Measurements from ENCODE around the gene MBTPS1.
A peak's percentile ranks its signal among the peaks of the same experiment; 100 is the strongest.

Gene MBTPS1

DNA sequence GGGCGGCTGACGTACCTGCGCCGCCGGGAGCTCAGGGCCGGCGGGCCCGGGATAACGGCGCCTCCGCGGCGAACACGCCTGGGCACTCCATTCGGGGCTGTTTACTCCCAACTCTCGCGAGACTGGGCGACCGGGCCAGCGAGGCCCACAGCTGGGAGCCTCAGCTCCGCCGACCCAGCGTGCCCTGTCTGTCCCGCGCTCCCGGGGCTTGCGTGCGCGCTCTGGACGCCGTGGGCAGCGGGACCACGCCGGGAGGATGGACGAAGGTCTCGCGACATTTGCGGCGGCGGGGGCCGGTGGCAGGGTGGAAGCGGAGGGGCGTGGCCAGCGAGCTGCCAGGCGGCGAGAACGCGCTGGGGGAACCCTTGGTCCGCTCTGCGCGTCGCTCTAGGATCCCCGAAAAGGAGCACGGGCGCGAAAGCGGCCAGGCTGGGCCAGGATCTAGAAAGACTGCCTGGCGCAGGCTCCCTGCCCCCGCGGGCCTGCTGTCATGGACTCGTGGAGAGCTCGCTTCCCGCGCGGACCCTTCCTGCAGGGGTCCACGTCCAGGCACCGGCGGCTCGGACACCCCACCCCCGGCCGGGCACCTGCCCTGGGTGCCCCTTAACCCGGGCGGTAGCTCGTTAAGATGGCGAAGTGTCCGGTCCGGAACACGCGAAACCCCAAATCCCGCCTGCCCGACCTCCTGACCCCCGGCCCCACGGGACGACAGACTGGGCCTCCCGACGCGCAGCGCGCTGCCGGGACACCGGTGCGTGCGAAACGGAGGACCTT, at the start of gene MBTPS1:
Gene MBTPS1 (minus strand): TSS at position 223 of the 774 bp plus-strand sequence. CDS start 15,159 bp downstream, outside the sequence.
- H3K9me3 Mint-ChIP-seq: no peaks in the 10 kb centered on the region

DNA sequence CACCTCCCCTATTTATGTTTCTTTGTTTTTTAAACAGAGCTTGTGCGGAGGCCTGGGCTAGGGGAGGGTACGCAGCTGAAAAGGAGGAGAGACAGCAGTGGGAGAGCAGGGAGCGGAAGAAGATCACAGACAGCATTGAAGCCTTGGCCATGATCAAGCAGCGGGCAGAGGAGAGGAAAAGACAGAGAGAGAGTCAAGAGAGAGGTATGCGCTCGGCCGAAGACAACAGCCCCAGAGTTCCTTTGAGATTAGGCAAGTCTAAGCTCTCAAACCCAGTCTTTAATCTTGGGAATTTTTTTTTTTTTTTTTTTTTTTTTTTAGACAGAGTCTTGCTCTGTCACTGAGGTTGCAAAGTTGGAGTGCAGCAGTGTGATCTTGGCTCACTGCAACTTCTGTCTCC, 49.0 kb upstream of the MBTPS1 start:
- no peak overlapping the region for H3K27ac Mint-ChIP-seq
- H3K9me3 Mint-ChIP-seq: no peaks in the 10 kb centered on the region
- peaks cover 37% of the 10 kb centered on the region for H3K27me3 Mint-ChIP-seq
- H3K36me3 Mint-ChIP-seq (ENCODE audit: low read depth): no peaks in the 10 kb centered on the region
- H3K4me1 Mint-ChIP-seq (ENCODE audit: low read depth): no peaks in the 10 kb centered on the region
- no peak overlapping the region for H3K4me3 Mint-ChIP-seq

More for the DNA sequence above, at the start of gene MBTPS1:
- Mint-ChIP-seq H3K4me3 (peak within 1 kb of the TSS; percentile 96), H3K27me3 (no peaks in the 10 kb centered on the region), H3K36me3 (ENCODE audit: low read depth) (peaks cover 3% of the 10 kb centered on the region), H3K4me1 (ENCODE audit: low read depth) (peaks cover 43% of the 10 kb centered on the region), H3K27ac (peak within 1 kb of the TSS; percentile 94)

DNA sequence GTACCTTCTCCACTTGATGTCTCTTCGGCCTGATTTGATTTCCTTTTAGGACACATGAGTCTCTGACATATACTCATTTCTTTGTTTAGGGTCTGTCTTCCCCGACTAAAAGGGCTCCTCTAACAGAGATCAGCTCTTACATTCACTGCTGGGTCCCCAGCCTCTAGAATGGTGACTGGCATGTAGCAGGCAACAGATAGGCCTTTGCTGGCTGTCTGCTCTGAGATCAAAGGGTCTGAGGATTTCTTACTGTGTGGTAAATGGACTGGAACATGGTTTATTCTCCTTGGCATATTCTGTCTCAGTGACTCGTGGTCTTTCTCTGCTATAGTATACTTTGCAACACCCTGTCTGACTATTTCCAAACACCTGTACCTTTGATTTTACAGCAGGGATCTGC, 45.1 kb upstream of the MBTPS1 start:
- no peak overlapping the region for H3K4me3 Mint-ChIP-seq
- no peak overlapping the region for H3K27ac Mint-ChIP-seq
- H3K27me3 Mint-ChIP-seq: peaks cover 51% of the 10 kb centered on the region
- no peaks in the 10 kb centered on the region for H3K36me3 Mint-ChIP-seq (ENCODE audit: low read depth)
- H3K9me3 Mint-ChIP-seq: no peaks in the 10 kb centered on the region
- no peaks in the 10 kb centered on the region for H3K4me1 Mint-ChIP-seq (ENCODE audit: low read depth)

DNA sequence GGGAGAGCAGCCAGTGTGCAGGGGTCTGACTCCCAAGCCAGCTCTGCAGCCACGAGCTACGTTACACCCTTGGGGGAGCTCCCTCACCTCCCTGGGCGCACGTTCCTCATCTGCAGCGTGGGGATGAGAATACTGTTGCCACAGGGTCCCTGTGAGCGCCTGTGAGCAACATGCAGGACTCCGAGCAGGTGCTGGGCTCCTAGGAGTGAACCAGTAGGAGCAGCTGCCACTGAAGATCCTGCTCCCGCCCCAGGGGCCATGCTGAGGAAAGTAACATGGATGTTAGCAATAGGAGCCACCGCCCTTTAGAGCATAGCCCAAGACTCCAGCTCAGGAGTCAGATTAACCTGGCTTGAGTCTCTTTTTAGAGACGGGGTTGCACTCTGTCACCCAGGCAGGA, 44.3 kb upstream of the MBTPS1 start:
- H3K4me1 Mint-ChIP-seq (ENCODE audit: low read depth): no peaks in the 10 kb centered on the region
- peaks cover 54% of the 10 kb centered on the region for H3K27me3 Mint-ChIP-seq
- no peaks in the 10 kb centered on the region for H3K9me3 Mint-ChIP-seq
- H3K27ac Mint-ChIP-seq: no peak overlapping the region
- no peaks in the 10 kb centered on the region for H3K36me3 Mint-ChIP-seq (ENCODE audit: low read depth)
- H3K4me3 Mint-ChIP-seq: no peak overlapping the region

DNA sequence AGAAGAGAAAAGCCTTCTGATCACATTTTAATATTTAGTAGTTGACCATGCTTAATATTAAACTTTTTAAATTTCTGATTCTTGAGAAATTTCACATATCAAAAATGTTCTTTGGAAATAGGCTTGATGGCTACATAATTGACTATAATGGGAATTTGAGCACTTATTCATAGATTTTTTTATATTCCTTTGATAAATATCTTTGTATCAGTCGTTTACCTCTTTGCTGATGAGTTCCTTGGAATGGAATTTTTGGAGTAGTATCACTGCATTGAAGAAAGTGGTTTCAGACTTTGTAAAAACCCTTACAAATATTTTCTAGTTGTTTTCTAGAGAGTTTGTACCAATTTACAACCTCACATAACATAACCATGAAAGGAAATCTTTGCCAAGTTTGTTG, 43.1 kb upstream of the MBTPS1 start:
- Mint-ChIP-seq H3K4me3 (no peak overlapping the region), H3K9me3 (no peaks in the 10 kb centered on the region), H3K27me3 (peaks cover 54% of the 10 kb centered on the region), H3K36me3 (ENCODE audit: low read depth) (no peaks in the 10 kb centered on the region), H3K27ac (no peak overlapping the region), H3K4me1 (ENCODE audit: low read depth) (no peaks in the 10 kb centered on the region)

DNA sequence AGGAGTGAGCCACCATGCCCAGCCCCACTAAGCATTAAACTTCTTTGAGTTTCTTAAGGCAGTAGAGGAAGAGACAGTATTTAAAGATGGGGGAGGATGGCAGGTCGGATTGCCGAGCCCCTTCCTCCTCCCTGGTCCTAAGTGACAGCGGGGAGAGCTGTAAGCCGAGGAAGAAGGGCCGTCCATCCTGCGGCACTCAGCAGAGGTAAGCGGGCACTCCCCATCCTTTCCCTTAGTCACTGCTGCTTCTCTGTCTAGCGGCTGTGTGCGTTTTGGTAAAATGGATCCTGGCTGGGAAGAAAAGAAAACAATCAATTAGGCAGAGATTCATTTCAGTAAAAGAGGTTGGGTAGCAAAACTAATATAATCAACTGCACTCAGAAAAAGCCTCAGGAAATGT, 42.3 kb upstream of the MBTPS1 start:
- Mint-ChIP-seq H3K4me3 (no peak overlapping the region), H3K27ac (no peak overlapping the region), H3K36me3 (ENCODE audit: low read depth) (no peaks in the 10 kb centered on the region), H3K27me3 (peaks cover 46% of the 10 kb centered on the region), H3K4me1 (ENCODE audit: low read depth) (no peaks in the 10 kb centered on the region), H3K9me3 (no peaks in the 10 kb centered on the region)

DNA sequence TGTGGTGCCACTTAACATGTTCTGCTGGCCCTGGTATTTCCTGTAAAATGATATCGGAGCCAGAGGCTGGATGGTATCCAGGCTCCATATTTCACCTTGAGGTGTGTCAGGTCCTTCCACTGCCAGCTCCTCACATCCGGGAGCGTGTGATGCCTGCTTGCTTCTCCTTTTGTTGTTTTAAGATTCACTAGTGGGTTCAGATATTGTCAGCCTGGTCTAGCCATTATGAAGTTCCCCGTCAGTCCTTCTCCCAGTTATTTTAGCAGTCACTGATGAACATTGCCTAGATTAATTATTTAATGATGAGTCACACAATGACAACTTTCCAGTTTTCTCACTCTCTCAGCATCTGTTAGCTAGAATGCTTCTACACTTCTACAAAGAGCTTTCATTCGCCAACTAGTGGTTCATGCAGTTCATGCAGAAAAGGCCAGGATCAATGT, 39.6 kb upstream of the MBTPS1 start:
- H3K4me1 Mint-ChIP-seq (ENCODE audit: low read depth): no peaks in the 10 kb centered on the region
- H3K27me3 Mint-ChIP-seq: peaks cover 35% of the 10 kb centered on the region
- no peak overlapping the region for H3K4me3 Mint-ChIP-seq
- no peak overlapping the region for H3K27ac Mint-ChIP-seq
- H3K36me3 Mint-ChIP-seq (ENCODE audit: low read depth): no peaks in the 10 kb centered on the region
- no peaks in the 10 kb centered on the region for H3K9me3 Mint-ChIP-seq

DNA sequence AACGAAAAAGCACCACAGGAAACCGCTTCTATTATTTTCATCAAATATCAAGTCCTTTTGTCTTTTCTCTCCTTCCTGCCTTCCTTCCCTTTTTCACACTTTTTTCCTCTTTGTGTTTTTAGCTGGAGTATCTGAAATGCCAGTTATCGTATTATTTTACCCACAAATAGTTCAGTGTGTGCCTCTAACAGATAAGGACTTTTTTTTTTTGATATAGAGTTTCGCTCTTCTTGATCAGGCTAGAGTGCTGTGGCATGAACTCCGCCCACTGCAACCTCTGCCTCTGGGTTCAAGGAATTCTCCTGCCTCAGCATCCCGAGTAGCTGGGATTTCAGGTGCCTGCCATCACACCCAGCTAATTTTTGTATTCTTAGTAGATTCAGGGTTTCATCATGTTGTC, 39.0 kb upstream of the MBTPS1 start:
- no peaks in the 10 kb centered on the region for H3K9me3 Mint-ChIP-seq

DNA sequence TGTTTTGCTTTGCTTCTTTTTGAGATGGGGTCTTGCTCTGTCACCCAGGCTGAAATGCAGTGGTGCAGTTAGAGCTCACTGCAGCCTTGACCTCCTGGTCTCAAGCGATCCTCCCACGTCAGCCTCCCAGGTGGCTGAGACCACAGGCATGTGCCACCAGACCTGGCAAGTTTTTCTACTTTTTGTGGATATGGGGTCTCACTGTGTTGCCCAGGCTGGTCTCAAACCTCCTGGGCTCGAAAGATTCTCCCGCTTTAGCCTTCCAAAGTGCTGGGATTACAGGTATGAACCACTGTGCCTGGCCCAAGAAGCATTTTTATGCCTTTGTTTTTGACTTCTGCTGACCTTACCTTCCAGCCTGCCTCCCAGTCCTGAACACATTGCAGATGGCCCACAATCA, 38.5 kb upstream of the MBTPS1 start:
- Mint-ChIP-seq H3K36me3 (ENCODE audit: low read depth) (no peaks in the 10 kb centered on the region), H3K4me3 (no peak overlapping the region), H3K27me3 (peaks cover 33% of the 10 kb centered on the region), H3K9me3 (no peaks in the 10 kb centered on the region), H3K4me1 (ENCODE audit: low read depth) (no peaks in the 10 kb centered on the region), H3K27ac (no peak overlapping the region)

More for the DNA sequence above, 39.0 kb upstream of the MBTPS1 start:
- peaks cover 32% of the 10 kb centered on the region for H3K27me3 Mint-ChIP-seq
- no peaks in the 10 kb centered on the region for H3K4me1 Mint-ChIP-seq (ENCODE audit: low read depth)
- H3K4me3 Mint-ChIP-seq: no peak overlapping the region
- H3K27ac Mint-ChIP-seq: no peak overlapping the region
- no peaks in the 10 kb centered on the region for H3K36me3 Mint-ChIP-seq (ENCODE audit: low read depth)

DNA sequence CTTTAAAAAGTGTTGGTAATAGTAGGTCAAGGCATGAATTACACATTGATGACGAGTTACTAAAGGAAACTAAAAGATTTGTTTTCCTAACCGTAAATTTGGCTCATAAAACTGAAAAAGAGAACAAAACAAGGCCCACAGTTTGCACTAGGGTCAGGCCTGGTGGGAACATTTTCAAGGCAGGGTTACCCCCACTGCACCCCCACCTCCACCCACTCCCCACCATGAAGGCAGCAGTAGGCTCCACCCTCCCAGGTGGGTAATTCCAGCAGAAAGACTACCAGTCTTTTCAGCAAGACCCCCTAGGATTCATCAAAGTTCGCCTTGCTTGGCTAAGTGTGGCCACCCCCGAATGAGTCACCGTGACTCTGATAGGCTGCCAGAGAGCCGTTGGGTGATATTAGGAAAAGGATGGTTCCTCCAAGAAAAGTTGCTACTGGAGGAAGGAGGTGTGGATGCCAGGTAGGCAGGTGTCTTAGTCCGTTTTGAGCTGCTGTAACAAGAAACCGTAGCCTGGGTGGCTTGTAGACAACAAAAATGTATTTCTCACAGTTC, 37.0 kb upstream of the MBTPS1 start:
- H3K27me3 Mint-ChIP-seq: peaks cover 28% of the 10 kb centered on the region
- no peak overlapping the region for H3K27ac Mint-ChIP-seq
- H3K4me1 Mint-ChIP-seq (ENCODE audit: low read depth): no peaks in the 10 kb centered on the region
- H3K4me3 Mint-ChIP-seq: no peak overlapping the region
- no peaks in the 10 kb centered on the region for H3K9me3 Mint-ChIP-seq
- H3K36me3 Mint-ChIP-seq (ENCODE audit: low read depth): no peaks in the 10 kb centered on the region

DNA sequence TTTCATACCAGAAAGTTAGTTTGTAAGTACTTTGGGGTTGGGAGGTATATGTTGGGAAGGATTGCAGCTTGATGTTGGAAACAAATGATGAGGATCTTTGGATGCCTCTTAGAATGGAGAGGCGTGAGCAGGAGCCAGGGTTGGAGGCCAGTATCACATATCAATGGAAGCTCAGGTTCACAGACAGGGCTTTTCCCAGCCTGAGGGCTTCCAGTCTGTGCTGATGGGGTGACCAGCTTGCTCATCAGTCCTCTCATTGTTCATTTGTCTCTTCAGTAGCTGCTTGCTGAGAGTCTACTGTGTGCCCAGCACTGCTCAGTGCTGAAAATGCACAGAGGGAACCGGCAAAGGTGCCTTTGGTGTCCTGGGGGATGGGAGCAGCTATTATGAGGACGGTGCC, 34.2 kb upstream of the MBTPS1 start:
- H3K9me3 Mint-ChIP-seq: no peaks in the 10 kb centered on the region
- no peak overlapping the region for H3K27ac Mint-ChIP-seq
- H3K4me1 Mint-ChIP-seq (ENCODE audit: low read depth): no peaks in the 10 kb centered on the region
- H3K4me3 Mint-ChIP-seq: no peak overlapping the region
- H3K27me3 Mint-ChIP-seq: peaks cover 22% of the 10 kb centered on the region
- H3K36me3 Mint-ChIP-seq (ENCODE audit: low read depth): no peaks in the 10 kb centered on the region

DNA sequence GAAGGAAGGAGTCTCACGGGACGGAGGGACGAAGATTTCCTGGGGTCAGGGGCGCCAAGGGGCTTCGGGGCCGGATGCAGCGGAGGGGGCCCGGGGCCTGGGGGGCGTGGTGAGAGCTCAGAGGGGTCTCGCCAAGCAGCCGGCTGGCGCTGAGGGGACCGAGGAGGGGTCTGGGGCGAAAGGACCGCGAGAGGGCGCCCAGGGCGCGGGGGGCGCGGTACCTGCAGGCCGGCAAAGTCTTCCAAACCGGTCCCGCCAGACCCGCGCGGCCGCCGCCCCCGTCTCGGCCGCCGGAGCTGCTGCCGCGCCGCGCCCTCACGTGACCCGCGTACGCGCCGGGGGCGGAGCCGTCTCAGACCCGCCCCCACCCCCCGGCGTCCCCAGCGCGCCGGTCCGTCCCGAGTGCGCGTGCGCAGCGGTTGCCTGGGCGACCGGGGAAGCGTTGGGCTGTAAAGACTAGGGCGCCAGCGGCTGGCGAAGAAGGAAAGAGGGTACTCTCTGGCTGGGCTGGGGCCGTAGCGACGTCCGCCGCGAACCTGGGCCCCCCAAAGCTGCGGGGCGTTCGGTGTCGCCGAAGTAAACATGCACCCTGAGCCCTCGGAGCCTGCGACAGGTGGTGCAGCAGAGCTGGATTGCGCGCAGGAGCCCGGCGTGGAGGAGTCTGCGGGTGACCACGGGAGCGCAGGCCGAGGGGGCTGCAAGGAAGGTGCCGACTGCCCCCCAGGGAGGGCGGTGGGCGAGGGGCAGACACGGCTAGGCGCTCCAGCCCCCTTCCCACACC, 28.3 kb upstream of the MBTPS1 start, which contains the start of the genes DNAAF1 and HSDL1:
Gene DNAAF1 (plus strand): TSS at position 450 of the 781 bp plus-strand sequence. CDS start 133 bp downstream, at position 583.
Gene HSDL1 (minus strand): TSS at position 319 of the 781 bp plus-strand sequence. CDS start 13,856 bp downstream, outside the sequence.
- Mint-ChIP-seq H3K27me3 (peaks cover 12% of the 10 kb centered on the region), H3K4me3 (peak within 1 kb of the TSS; percentile 90), H3K36me3 (ENCODE audit: low read depth) (peaks cover under 1% of the 10 kb centered on the region)

DNA sequence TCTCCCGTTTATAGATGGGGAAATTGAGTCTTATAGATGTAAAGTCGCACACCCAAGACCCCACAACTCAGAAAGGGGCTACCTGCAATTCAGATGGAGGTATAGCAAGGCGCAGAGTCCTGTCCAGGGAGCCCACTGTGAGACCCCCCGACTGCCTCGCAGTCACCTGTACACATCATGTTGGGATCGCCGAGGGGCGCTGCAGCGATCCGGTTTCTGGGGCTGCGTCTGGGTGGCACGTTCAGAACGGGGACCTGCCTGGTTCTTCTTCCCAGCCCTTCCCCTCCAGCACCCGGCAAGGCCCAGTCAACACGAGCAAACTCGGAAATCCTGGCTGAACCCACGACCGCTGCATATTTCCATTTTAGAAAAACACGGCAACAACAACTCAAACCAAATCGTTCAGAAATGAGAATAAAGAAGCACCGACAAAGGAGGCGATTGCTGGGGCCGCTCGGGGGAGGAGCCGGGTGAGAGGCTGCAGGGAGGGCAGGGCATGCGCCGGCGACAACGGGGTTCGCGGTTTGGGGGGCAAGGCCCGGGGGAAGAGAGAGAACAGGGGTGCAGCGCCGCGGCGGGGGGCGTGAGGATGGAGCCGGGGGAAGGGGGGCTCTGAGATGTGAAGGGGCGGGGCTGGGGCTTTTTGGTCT, 27.6 kb upstream of the MBTPS1 start:
- H3K36me3 Mint-ChIP-seq (ENCODE audit: low read depth): peaks cover 4% of the 10 kb centered on the region
- H3K27me3 Mint-ChIP-seq: peaks cover 8% of the 10 kb centered on the region
- peak overlapping the region; percentile 82 for H3K27ac Mint-ChIP-seq

More for the DNA sequence above, 28.3 kb upstream of the MBTPS1 start, which contains the start of the genes DNAAF1 and HSDL1:
- H3K4me1 Mint-ChIP-seq (ENCODE audit: low read depth): peaks cover 31% of the 10 kb centered on the region
- H3K27ac Mint-ChIP-seq: peak within 1 kb of the TSS; percentile 82
- no peaks in the 10 kb centered on the region for H3K9me3 Mint-ChIP-seq

DNA sequence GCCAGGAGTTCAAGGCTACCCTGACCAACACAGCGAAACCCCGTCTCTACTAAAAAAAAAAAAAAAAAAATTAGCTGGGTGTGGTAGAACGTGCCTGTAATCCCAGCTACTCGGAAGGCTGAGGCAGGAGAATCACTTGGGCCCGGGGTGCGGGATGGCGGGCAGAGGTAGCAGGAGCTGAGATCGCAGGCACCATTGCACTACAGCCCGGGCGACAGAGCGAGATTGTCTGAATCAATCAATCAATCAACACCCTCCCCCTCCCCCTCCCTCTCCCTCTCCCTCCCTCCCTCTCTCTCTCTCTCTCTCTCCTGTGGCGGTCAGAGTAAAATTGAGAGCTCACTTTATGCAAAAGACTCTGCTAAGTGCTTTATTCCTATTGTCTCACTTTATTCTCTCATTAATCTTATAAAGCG, 27.1 kb upstream of the MBTPS1 start:
- H3K9me3 Mint-ChIP-seq: no peaks in the 10 kb centered on the region
- H3K4me3 Mint-ChIP-seq: peak overlapping the region; percentile 90
- H3K36me3 Mint-ChIP-seq (ENCODE audit: low read depth): peaks cover 8% of the 10 kb centered on the region
- H3K27ac Mint-ChIP-seq: peak overlapping the region; percentile 82
- H3K27me3 Mint-ChIP-seq: peaks cover 5% of the 10 kb centered on the region
- peaks cover 44% of the 10 kb centered on the region for H3K4me1 Mint-ChIP-seq (ENCODE audit: low read depth)

More for the DNA sequence above, 27.6 kb upstream of the MBTPS1 start:
- Mint-ChIP-seq H3K4me1 (ENCODE audit: low read depth) (peaks cover 39% of the 10 kb centered on the region), H3K9me3 (no peaks in the 10 kb centered on the region), H3K4me3 (peak overlapping the region; percentile 90)
